A549 (cell line): Measurements from ENCODE around the gene FUT7. TPM values are rescaled to one million over a fixed set of nuclear protein-coding genes. Genes with fewer than 3 reads are reported as not detected.

Source experiments
- ATAC-seq, 2 experiments: fragments of 200-7000 bp in 1 of 2; fragments of >200 bp in 1 of 2; cut with Nextera tagmentation in 1 of 2; cut with Tn5 transposase in 1 of 2; 3 replicates each; pipeline versions ENCODE4 v1.8.0 to v1.9.1; 2018 to 2020; ENCODE audit warnings: mild to moderate bottlenecking in 1 of 2, moderate library complexity in 1 of 2
- CTCF ChIA-PET: fragments of 300-600 bp; sonication (Branson Sonifier 250); formaldehyde crosslinking; extraction: SDS; loops from one replicate; lab custom pipeline; 2021; ENCODE audit warnings: antibody characterized with exemption, inconsistent platforms; lab: Yijun Ruan, JAX
- POLR2A ChIA-PET: fragments of 350-600 bp; formaldehyde crosslinking; extraction: SDS; loops from one replicate; lab custom pipeline; 2021; ENCODE audit warnings: antibody characterized with exemption, inconsistent platforms; lab: Yijun Ruan, JAX
- DNase-seq, 2 experiments: peaks; one replicate each; pipeline versions ENCODE4 v3.0.0 to v3.0.0-alpha.2; 2011 to 2016; ENCODE audit warnings: low read depth in 1 of 2, low spot score in 1 of 2
- FAIRE-seq: peaks from 2 replicates; lab custom pipeline; 2011; peaks lifted over from hg19 to GRCh38; lab: Jason Lieb, UNC
- H3K27ac ChIP-seq, 2 experiments: fragments of >200 bp; sonication (Bioruptor Twin); formaldehyde crosslinking; 3 replicates each; pipeline ENCODE4 v1.5.1; 2016 to 2017
- H3K4me1 ChIP-seq: fragments of >200 bp; sonication (Bioruptor Twin); formaldehyde crosslinking; 3 replicates; pipeline ENCODE4 v1.6.1; 2016
- H3K4me2 ChIP-seq: fragments of >200 bp; sonication (Bioruptor Twin); formaldehyde crosslinking; 3 replicates; pipeline ENCODE4 v1.6.1; 2016
- H3K4me3 ChIP-seq: fragments of >200 bp; sonication (Bioruptor Twin); formaldehyde crosslinking; 3 replicates; pipeline ENCODE4 v1.5.1; 2016
- H3K9me3 ChIP-seq: fragments of >200 bp; sonication (Bioruptor Twin); formaldehyde crosslinking; 3 replicates; pipeline ENCODE4 v1.6.1; 2016
- ATOH8 ChIP-seq: fragments of 250-450 bp; sonication (Bioruptor Pico); IDR thresholded peaks from 2 replicates; pipeline ENCODE4 v1.5.0; 2020; ENCODE audit warnings: low read depth, mild to moderate bottlenecking, moderate library complexity
- CEBPB ChIP-seq, 2 experiments: fragments of >200 bp in 1 of 2; sonication (Bioruptor Twin) in 1 of 2; formaldehyde crosslinking in 1 of 2; IDR thresholded peaks; 2 replicates each; pipeline ENCODE4 v1.6.1; 2012 to 2016
- EHMT2 ChIP-seq: fragments of 200-600 bp; sonication (generic); IDR thresholded peaks from 2 replicates; pipeline ENCODE4 v1.6.1; 2016; ENCODE audit warnings: antibody characterized with exemption, low read depth, mild to moderate bottlenecking, moderate library complexity
- ESRRA ChIP-seq: fragments of 150-350 bp; IDR thresholded peaks from 2 replicates; pipeline ENCODE4 v1.6.1; 2014; ENCODE audit warnings: mild to moderate bottlenecking, low read length, borderline replicate concordance
- FOSL2 ChIP-seq, 2 experiments: fragments of 450-650 bp in 1 of 2; fragments of >200 bp in 1 of 2; sonication (Bioruptor Twin) in 1 of 2; formaldehyde crosslinking; IDR thresholded peaks; 2 replicates each; pipeline versions ENCODE4 v1.5.0 to v1.6.1; 2016 to 2020; ENCODE audit warnings: mild to moderate bottlenecking in 1 of 2, moderate library complexity in 1 of 2
- FOXS1 ChIP-seq: fragments of 250-450 bp; sonication (Bioruptor Pico); IDR thresholded peaks from 2 replicates; pipeline ENCODE4 v1.5.0; 2020; ENCODE audit warnings: mild to moderate bottlenecking, moderate library complexity
- HDAC2 ChIP-seq: fragments of 200-600 bp; sonication (generic); IDR thresholded peaks from 2 replicates; pipeline ENCODE4 v1.6.1; 2016
- HES2 ChIP-seq: fragments of >200 bp; sonication (Bioruptor Twin); formaldehyde crosslinking; IDR thresholded peaks from 2 replicates; pipeline ENCODE4 v1.6.1; 2016
- HOXB13 ChIP-seq: fragments of 250-450 bp; sonication (Bioruptor Pico); IDR thresholded peaks from 2 replicates; pipeline ENCODE4 v1.5.0; 2020; ENCODE audit warnings: low read depth, mild to moderate bottlenecking, moderate library complexity
- HOXB5 ChIP-seq: fragments of 250-450 bp; sonication (Bioruptor Pico); IDR thresholded peaks from 2 replicates; pipeline ENCODE4 v1.5.0; 2020; ENCODE audit warnings: mild to moderate bottlenecking, moderate library complexity
- JUN ChIP-seq, 2 experiments: fragments of >200 bp; sonication (Bioruptor Twin); formaldehyde crosslinking; IDR thresholded peaks; 2 replicates in 1 of 2; 3 replicates in 1 of 2; pipeline ENCODE4 v1.6.1; 2016 to 2017
- KDM5A ChIP-seq: fragments of 200-600 bp; sonication (generic); IDR thresholded peaks from 2 replicates; pipeline ENCODE4 v1.6.1; 2016; ENCODE audit warnings: antibody characterized with exemption, mild to moderate bottlenecking
- MAZ ChIP-seq: fragments of 150-350 bp; IDR thresholded peaks from 2 replicates; pipeline ENCODE4 v1.6.1; 2014; ENCODE audit warnings: antibody characterized with exemption, low read depth, low read length, borderline replicate concordance
- MYC ChIP-seq: IDR thresholded peaks from 2 replicates; pipeline ENCODE4 v1.6.1; 2012; ENCODE audit warnings: mild to moderate bottlenecking, inconsistent platforms, low read length, improper control_type of control experiment, borderline replicate concordance
- NFE2L2 ChIP-seq: fragments of 150-350 bp; conservative IDR thresholded peaks from 2 replicates; pipeline ENCODE4 v1.6.1; 2014; ENCODE audit warnings: low read length
- NR3C1 ChIP-seq: fragments of >200 bp; sonication (Bioruptor Twin); formaldehyde crosslinking; IDR thresholded peaks from 3 replicates; pipeline ENCODE4 v1.6.1; 2017
- PHF8 ChIP-seq: fragments of 200-600 bp; sonication (generic); IDR thresholded peaks from 2 replicates; pipeline ENCODE4 v1.6.1; 2016; ENCODE audit warnings: low read depth, mild to moderate bottlenecking, antibody characterized with exemption, moderate library complexity, borderline replicate concordance
- POLR2A ChIP-seq: IDR thresholded peaks from 2 replicates; pipeline ENCODE4 v1.6.1; 2012; ENCODE audit warnings: mild to moderate bottlenecking, low read length
- RARB ChIP-seq: fragments of 250-450 bp; sonication (Bioruptor Pico); IDR thresholded peaks from 2 replicates; pipeline ENCODE4 v1.8.0; 2021; ENCODE audit warnings: mild to moderate bottlenecking, moderate library complexity
- REST ChIP-seq: fragments of 200-600 bp; sonication (generic); IDR thresholded peaks from 2 replicates; pipeline ENCODE4 v1.6.1; 2016; ENCODE audit warnings: antibody characterized with exemption, mild to moderate bottlenecking, moderate library complexity
- RNF2 ChIP-seq: fragments of 200-600 bp; sonication (generic); IDR thresholded peaks from 2 replicates; pipeline ENCODE4 v1.6.1; 2016; ENCODE audit warnings: low read depth, mild to moderate bottlenecking, antibody characterized with exemption, moderate library complexity, borderline replicate concordance
- SREBF2 ChIP-seq: fragments of 450-650 bp; IDR thresholded peaks from 2 replicates; pipeline ENCODE4 v1.6.1; 2014; ENCODE audit warnings: mild to moderate bottlenecking, moderate library complexity
- TP53 ChIP-seq: fragments of 250-450 bp; sonication (Bioruptor Pico); IDR thresholded peaks from 2 replicates; pipeline ENCODE4 v1.5.0; 2021; ENCODE audit warnings: mild to moderate bottlenecking, moderate library complexity
- USF2 ChIP-seq: fragments of 450-650 bp; IDR thresholded peaks from 2 replicates; pipeline ENCODE4 v1.6.1; 2014; ENCODE audit warnings: antibody characterized with exemption
- ZC3H11A ChIP-seq: fragments of 450-650 bp; IDR thresholded peaks from 2 replicates; pipeline ENCODE4 v1.6.1; 2014; ENCODE audit warnings: antibody characterized with exemption, mild to moderate bottlenecking
- ZFP36 ChIP-seq: fragments of 450-650 bp; IDR thresholded peaks from 2 replicates; pipeline ENCODE4 v1.6.1; 2014; ENCODE audit warnings: borderline replicate concordance; ENCODE audit not compliant: partially characterized antibody
- WGBS: methylation state at CpG from one replicate; pipeline ENCODE4 v1.1.6; 2017; ENCODE audit errors: missing lambda C conversion rate; 5-methylcytosine and 5-hydroxymethylcytosine counted together
- polyA plus RNA-seq, 4 experiments: library from polyadenylated mRNA; depleted of rRNA in 3 of 4; stranded (reverse); fragments of >200 nt; fragmentation: RNase III in 1 of 4; extraction: RNeasy Plus Mini Kit Qiagen cat#74134 plus additional on column Dnase treatment in 1 of 4; gene quantifications; 2 replicates in 3 of 4; 3 replicates in 1 of 4; pipeline ENCODE4 v1.2.3, GENCODE V29; 2011 to 2017

Gene FUT7
- polyA plus RNA-seq, 2 of the 4 experiments (the other 2 are of a cell fraction), result not detected

GRCh38 chr9:137014166-137014565 lies 17.7 kb downstream of the FUT7 start (continued):
- no peak for TF ChIP-seq FOSL2 (IDR thresholded peaks at IDR 0.05)
- no peak for TF ChIP-seq FOSL2 (CRISPR knock-in tag; IDR thresholded peaks at IDR 0.05)
- no peak for TF ChIP-seq MYC

- Histone ChIP-seq H3K4me1 (no peaks in the 10 kb centered on the region), H3K9me3 (no peaks in the 10 kb centered on the region), H3K27ac (no peak overlapping the region), H3K4me2 (no peak overlapping the region), H3K4me3 (no peak overlapping the region)
- ATAC-seq (no peak), DNase-seq (no peak), FAIRE-seq (no peak)
- TF ChIP-seq ZC3H11A, result no peak
- TF ChIP-seq FOXS1 (CRISPR knock-in tag), result no peak
- TF ChIP-seq MAZ, result no peak
- no peak for TF ChIP-seq FOSL2 (IDR thresholded peaks at IDR 0.05)
- TF ChIP-seq FOSL2 (CRISPR knock-in tag; IDR thresholded peaks at IDR 0.05), result no peak
- no peak for TF ChIP-seq ATOH8
- no peak for TF ChIP-seq ZFP36
- TF ChIP-seq JUN (IDR thresholded peaks at IDR 0.05), result no peak
- TF ChIP-seq ESRRA, result no peak
- TF ChIP-seq HOXB5, result no peak
- TF ChIP-seq NR3C1, result no peak
- TF ChIP-seq HOXB13, result no peak
- no peak for TF ChIP-seq TP53
- no peak for TF ChIP-seq HDAC2
- TF ChIP-seq EHMT2, result no peak
- no peak for TF ChIP-seq RARB (CRISPR knock-in tag)
- no peak for TF ChIP-seq HES2
- TF ChIP-seq POLR2A, result no peak
- no peak for TF ChIP-seq SREBF2
- no peak for TF ChIP-seq REST
- WGBS, result 95% methylated on average over 19 of the region's 20 CpGs
- ChIA-PET CTCF (interaction anchor here (0.7 to 3.3 kb wide), 4 partner anchors 14 to 66 kb away, joined by 3 to 13 read pairs (median 8); no protein-coding TSS in a partner anchor), POLR2A (no interaction called here)
These were observed 18.3 kb downstream of the FUT7 start for GRCh38 chr9:137013571-137013940.

GRCh38 chr9:137012694-137013570 lies 19.0 kb downstream of the FUT7 start:
- CTCF ChIA-PET, result interaction anchor here (1.3 to 3.3 kb wide), 3 partner anchors 17 to 65 kb away, joined by 4 to 13 read pairs (median 12); no protein-coding TSS in a partner anchor
- WGBS, result 94% methylated on average over 29 of the region's 67 CpGs
- Histone ChIP-seq H3K4me3 (no peak overlapping the region), H3K9me3 (no peaks in the 10 kb centered on the region), H3K27ac (no peak overlapping the region), H3K4me1 (no peaks in the 10 kb centered on the region), H3K4me2 (no peak overlapping the region)
- DNase-seq (no peak), ATAC-seq (0 out of 6 replicates have a peak, but pooled peaks of 1 of the 2 experiments have one; percentile 9), FAIRE-seq (no peak)
- POLR2A ChIA-PET, result no interaction called here
- TF ChIP-seq POLR2A (no peak), REST (no peak), NFE2L2 (no peak), KDM5A (no peak), PHF8 (no peak), CEBPB (IDR thresholded peaks at IDR 0.05) (no peak), USF2 (no peak), MAZ (no peak), RNF2 (no peak)
